SK-N-SH treated with all-trans-retinoic acid at 6 μM for 48 hours (cell line): ENCODE data around the gene SACS.

ENCODE experiments used
- ATAC-seq: fragments of 200-7000 bp; cut with Tn5 transposase; 3 replicates; pipeline ENCODE4 v1.9.1; 2020; ENCODE audit warnings: mild to moderate bottlenecking, moderate library complexity
- ARNTL ChIP-seq: fragments of 450-650 bp; formaldehyde crosslinking; IDR thresholded peaks from 2 replicates; pipeline ENCODE4 v1.5.0; 2020; ENCODE audit warnings: low read depth, mild to moderate bottlenecking, moderate library complexity, borderline replicate concordance
- BACH2 ChIP-seq: fragments of 250-450 bp; sonication (Bioruptor Pico); IDR thresholded peaks from 2 replicates; pipeline ENCODE4 v1.9.0; 2021; ENCODE audit warnings: mild to moderate bottlenecking, borderline replicate concordance
- CSDC2 ChIP-seq: fragments of 250-450 bp; sonication (Bioruptor Pico); IDR thresholded peaks from 2 replicates; pipeline ENCODE4 v1.5.0; 2020; ENCODE audit warnings: mild to moderate bottlenecking, moderate library complexity
- ESRRG ChIP-seq: fragments of 250-450 bp; sonication (Bioruptor Pico); IDR thresholded peaks from 2 replicates; pipeline ENCODE4 v1.6.1; 2021; ENCODE audit warnings: mild to moderate bottlenecking
- GLIS3 ChIP-seq: fragments of 250-450 bp; sonication (Bioruptor Pico); IDR thresholded peaks from 2 replicates; pipeline ENCODE4 v1.5.0; 2020; ENCODE audit warnings: mild to moderate bottlenecking, moderate library complexity
- ISL1 ChIP-seq: fragments of 250-450 bp; sonication (Bioruptor Pico); IDR thresholded peaks from 2 replicates; pipeline ENCODE4 v2.1.2; 2022; ENCODE audit warnings: mild to moderate bottlenecking, moderate library complexity
- PPARA ChIP-seq: fragments of 250-450 bp; sonication (Bioruptor Pico); IDR thresholded peaks from 2 replicates; pipeline ENCODE4 v1.5.0; 2020; ENCODE audit warnings: mild to moderate bottlenecking, borderline replicate concordance
- RARB ChIP-seq: fragments of 250-450 bp; sonication (Bioruptor Pico); IDR thresholded peaks from 2 replicates; pipeline ENCODE4 v1.8.0; 2021; ENCODE audit warnings: mild to moderate bottlenecking, moderate library complexity
- SNAI2 ChIP-seq: fragments of 250-450 bp; sonication (Bioruptor Pico); IDR thresholded peaks from 2 replicates; pipeline ENCODE4 v1.5.0; 2020; ENCODE audit warnings: mild to moderate bottlenecking, moderate library complexity
- TCF4 ChIP-seq: fragments of 250-450 bp; sonication (Bioruptor Pico); IDR thresholded peaks from 2 replicates; pipeline ENCODE4 v1.8.0; 2021; ENCODE audit warnings: mild to moderate bottlenecking, moderate library complexity, borderline replicate concordance
- TOX ChIP-seq: fragments of 250-450 bp; sonication (Bioruptor Pico); IDR thresholded peaks from 2 replicates; pipeline ENCODE4 v1.8.0; 2021; ENCODE audit warnings: mild to moderate bottlenecking, moderate library complexity, borderline replicate concordance
- ZC3H10 ChIP-seq: fragments of 250-450 bp; sonication (Bioruptor Pico); IDR thresholded peaks from 2 replicates; pipeline ENCODE4 v1.5.1; 2021; ENCODE audit warnings: mild to moderate bottlenecking, moderate library complexity
- ZFP3 ChIP-seq: fragments of 250-450 bp; sonication (Bioruptor Pico); IDR thresholded peaks from 2 replicates; pipeline ENCODE4 v1.5.0; 2020; ENCODE audit warnings: mild to moderate bottlenecking, moderate library complexity
- ZFP30 ChIP-seq: fragments of 450-650 bp; formaldehyde crosslinking; IDR thresholded peaks from 2 replicates; pipeline ENCODE4 v1.5.0; 2022; ENCODE audit warnings: mild to moderate bottlenecking, moderate library complexity
- ZNF565 ChIP-seq: fragments of 450-650 bp; formaldehyde crosslinking; conservative IDR thresholded peaks from 2 replicates; pipeline ENCODE4 v1.5.0; 2020; ENCODE audit warnings: low read depth, mild to moderate bottlenecking, moderate library complexity
- ZNF70 ChIP-seq: fragments of 450-650 bp; formaldehyde crosslinking; IDR thresholded peaks from 2 replicates; pipeline ENCODE4 v1.5.0; 2020; ENCODE audit warnings: mild to moderate bottlenecking, moderate library complexity
- ZNF8 ChIP-seq: fragments of 450-650 bp; formaldehyde crosslinking; IDR thresholded peaks from 2 replicates; pipeline ENCODE4 v1.5.0; 2020; ENCODE audit warnings: mild to moderate bottlenecking, moderate library complexity
- TF ChIP-seq, protein P1 (sequence below): fragments of 250-450 bp; sonication (Bioruptor Pico); IDR thresholded peaks from 2 replicates; pipeline ENCODE4 v1.8.0; 2020; ENCODE audit warnings: mild to moderate bottlenecking, moderate library complexity, borderline replicate concordance
- TF ChIP-seq, protein P2 (sequence below): fragments of 250-450 bp; sonication (Bioruptor Pico); IDR thresholded peaks from 2 replicates; pipeline ENCODE4 v1.5.1; 2021; ENCODE audit warnings: mild to moderate bottlenecking, moderate library complexity
- TF ChIP-seq, protein P3 (sequence below): fragments of 250-450 bp; sonication (Bioruptor Pico); IDR thresholded peaks from 2 replicates; pipeline ENCODE4 v1.5.0; 2020; ENCODE audit warnings: mild to moderate bottlenecking, moderate library complexity
- TF ChIP-seq, protein P4 (sequence below): fragments of 250-450 bp; sonication (Bioruptor Pico); IDR thresholded peaks from 2 replicates; pipeline ENCODE4 v1.5.1; 2020; ENCODE audit warnings: low read depth, mild to moderate bottlenecking, moderate library complexity

Gene SACS

DNA sequence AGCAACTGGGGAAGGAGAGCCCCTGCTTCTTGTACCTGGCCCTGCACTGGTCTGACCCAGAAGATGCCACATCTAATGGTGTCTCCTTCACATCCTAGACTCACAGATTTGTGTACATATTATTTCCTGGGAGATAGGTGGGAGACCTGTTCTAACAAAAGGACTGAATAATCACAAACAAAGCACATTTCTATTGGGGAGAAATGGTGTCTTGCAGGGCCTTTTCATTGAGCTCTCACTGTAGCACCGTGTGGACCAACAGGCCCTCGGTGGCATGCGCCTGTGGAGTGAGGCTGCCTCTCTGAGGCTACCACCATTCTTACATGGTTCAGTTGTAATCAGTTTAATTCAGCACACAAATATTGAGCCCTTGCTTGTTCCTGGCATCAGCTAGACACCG, 989 bp upstream of the SACS start:
- ATAC-seq: no peak
- TF ChIP-seq ZNF565 (CRISPR knock-in tag): no peak
- no peak for TF ChIP-seq ZFP30 (CRISPR knock-in tag)
- no peak for TF ChIP-seq GLIS3 (CRISPR knock-in tag)
- no peak for TF ChIP-seq ZNF70 (CRISPR knock-in tag)
- TF ChIP-seq, protein P1, sequence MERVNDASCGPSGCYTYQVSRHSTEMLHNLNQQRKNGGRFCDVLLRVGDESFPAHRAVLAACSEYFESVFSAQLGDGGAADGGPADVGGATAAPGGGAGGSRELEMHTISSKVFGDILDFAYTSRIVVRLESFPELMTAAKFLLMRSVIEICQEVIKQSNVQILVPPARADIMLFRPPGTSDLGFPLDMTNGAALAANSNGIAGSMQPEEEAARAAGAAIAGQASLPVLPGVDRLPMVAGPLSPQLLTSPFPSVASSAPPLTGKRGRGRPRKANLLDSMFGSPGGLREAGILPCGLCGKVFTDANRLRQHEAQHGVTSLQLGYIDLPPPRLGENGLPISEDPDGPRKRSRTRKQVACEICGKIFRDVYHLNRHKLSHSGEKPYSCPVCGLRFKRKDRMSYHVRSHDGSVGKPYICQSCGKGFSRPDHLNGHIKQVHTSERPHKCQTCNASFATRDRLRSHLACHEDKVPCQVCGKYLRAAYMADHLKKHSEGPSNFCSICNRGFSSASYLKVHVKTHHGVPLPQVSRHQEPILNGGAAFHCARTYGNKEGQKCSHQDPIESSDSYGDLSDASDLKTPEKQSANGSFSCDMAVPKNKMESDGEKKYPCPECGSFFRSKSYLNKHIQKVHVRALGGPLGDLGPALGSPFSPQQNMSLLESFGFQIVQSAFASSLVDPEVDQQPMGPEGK (CRISPR knock-in tag): no peak
- TF ChIP-seq RARB (CRISPR knock-in tag): no peak
- TF ChIP-seq ZNF8: no peak
- no peak for TF ChIP-seq SNAI2 (CRISPR knock-in tag)
- TF ChIP-seq ZC3H10 (CRISPR knock-in tag): no peak
- TF ChIP-seq TOX (CRISPR knock-in tag): no peak
- TF ChIP-seq, protein P2, sequence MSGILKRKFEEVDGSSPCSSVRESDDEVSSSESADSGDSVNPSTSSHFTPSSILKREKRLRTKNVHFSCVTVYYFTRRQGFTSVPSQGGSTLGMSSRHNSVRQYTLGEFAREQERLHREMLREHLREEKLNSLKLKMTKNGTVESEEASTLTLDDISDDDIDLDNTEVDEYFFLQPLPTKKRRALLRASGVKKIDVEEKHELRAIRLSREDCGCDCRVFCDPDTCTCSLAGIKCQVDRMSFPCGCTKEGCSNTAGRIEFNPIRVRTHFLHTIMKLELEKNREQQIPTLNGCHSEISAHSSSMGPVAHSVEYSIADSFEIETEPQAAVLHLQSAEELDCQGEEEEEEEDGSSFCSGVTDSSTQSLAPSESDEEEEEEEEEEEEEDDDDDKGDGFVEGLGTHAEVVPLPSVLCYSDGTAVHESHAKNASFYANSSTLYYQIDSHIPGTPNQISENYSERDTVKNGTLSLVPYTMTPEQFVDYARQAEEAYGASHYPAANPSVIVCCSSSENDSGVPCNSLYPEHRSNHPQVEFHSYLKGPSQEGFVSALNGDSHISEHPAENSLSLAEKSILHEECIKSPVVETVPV: no peak
- no peak for TF ChIP-seq ZFP3 (CRISPR knock-in tag)
- TF ChIP-seq, protein P3, sequence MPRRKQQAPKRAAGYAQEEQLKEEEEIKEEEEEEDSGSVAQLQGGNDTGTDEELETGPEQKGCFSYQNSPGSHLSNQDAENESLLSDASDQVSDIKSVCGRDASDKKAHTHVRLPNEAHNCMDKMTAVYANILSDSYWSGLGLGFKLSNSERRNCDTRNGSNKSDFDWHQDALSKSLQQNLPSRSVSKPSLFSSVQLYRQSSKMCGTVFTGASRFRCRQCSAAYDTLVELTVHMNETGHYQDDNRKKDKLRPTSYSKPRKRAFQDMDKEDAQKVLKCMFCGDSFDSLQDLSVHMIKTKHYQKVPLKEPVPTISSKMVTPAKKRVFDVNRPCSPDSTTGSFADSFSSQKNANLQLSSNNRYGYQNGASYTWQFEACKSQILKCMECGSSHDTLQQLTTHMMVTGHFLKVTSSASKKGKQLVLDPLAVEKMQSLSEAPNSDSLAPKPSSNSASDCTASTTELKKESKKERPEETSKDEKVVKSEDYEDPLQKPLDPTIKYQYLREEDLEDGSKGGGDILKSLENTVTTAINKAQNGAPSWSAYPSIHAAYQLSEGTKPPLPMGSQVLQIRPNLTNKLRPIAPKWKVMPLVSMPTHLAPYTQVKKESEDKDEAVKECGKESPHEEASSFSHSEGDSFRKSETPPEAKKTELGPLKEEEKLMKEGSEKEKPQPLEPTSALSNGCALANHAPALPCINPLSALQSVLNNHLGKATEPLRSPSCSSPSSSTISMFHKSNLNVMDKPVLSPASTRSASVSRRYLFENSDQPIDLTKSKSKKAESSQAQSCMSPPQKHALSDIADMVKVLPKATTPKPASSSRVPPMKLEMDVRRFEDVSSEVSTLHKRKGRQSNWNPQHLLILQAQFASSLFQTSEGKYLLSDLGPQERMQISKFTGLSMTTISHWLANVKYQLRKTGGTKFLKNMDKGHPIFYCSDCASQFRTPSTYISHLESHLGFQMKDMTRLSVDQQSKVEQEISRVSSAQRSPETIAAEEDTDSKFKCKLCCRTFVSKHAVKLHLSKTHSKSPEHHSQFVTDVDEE (CRISPR knock-in tag): no peak
- TF ChIP-seq, protein P4, sequence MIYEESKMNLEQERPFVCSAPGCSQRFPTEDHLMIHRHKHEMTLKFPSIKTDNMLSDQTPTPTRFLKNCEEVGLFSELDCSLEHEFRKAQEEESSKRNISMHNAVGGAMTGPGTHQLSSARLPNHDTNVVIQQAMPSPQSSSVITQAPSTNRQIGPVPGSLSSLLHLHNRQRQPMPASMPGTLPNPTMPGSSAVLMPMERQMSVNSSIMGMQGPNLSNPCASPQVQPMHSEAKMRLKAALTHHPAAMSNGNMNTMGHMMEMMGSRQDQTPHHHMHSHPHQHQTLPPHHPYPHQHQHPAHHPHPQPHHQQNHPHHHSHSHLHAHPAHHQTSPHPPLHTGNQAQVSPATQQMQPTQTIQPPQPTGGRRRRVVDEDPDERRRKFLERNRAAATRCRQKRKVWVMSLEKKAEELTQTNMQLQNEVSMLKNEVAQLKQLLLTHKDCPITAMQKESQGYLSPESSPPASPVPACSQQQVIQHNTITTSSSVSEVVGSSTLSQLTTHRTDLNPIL (CRISPR knock-in tag): no peak
- no peak for TF ChIP-seq CSDC2
- TF ChIP-seq ARNTL: no peak
- no peak for TF ChIP-seq TCF4
- no peak for TF ChIP-seq ISL1

DNA sequence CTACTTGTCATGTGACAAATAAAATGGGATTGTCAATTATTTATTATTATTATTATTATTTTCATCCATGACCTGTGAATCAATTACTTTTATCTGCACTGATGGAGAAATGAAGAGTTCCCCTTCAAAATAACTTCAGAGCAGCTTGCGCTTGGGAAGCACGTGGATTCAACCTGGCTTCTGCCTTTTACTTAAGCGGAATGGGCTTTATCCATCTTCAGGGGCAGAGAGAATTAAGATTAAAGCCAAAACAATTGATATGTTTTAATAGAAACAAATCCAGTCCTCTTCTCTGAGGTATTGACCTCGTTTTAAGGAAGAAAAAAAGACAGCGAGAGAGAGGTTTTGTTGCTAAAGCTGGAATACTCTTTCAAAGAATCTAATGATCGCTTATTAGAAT, 876 bp downstream of the SACS start:
- peak; percentile 9; the same call in 1 of the 3 replicates for ATAC-seq
- TF ChIP-seq, protein P2: no peak
- TF ChIP-seq PPARA (CRISPR knock-in tag): no peak
- TF ChIP-seq, protein P4 (CRISPR knock-in tag): no peak
- no peak for TF ChIP-seq ARNTL
- TF ChIP-seq BACH2 (CRISPR knock-in tag): no peak
- TF ChIP-seq ZFP3 (CRISPR knock-in tag): no peak
- TF ChIP-seq GLIS3 (CRISPR knock-in tag): no peak
- TF ChIP-seq CSDC2: no peak

DNA sequence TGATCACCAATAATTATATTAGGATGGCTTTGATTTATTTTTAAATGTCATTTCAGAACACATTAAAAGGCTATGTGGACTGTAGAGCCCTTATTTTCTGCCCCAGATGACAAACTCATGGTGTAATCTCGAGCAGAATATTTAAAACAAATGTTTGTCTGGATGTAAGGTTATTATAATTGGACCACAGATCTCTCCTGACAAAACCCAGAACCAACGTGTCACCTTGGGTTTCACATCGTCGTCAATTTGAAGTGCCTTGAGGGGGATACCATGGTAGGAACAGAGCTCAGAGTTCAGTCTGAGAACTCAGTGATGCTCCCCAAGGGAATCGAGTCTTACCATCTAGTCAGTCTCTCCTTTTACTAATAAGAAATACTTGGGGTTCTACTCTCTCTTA, 2.8 kb downstream of the SACS start:
- TF ChIP-seq ARNTL (no peak), TCF4 (peak; percentile 56; the same call in 1 of the 2 replicates), ISL1 (peak; percentile 71), BACH2 (CRISPR knock-in tag) (no peak), ESRRG (CRISPR knock-in tag) (no peak)
- TF ChIP-seq, all 23 proteins: peak for 2
- ATAC-seq: no peak
